ENCODE measurements around the gene SKAP1. TPM values are rescaled to one million over a fixed set of nuclear protein-coding genes. Genes with fewer than 3 reads are reported as not detected.
"Not testable (repeated sequence)": the region's sequence is repeated elsewhere in the genome, so short reads cannot be mapped to it uniquely, and the experiment has no call there.

SKAP1 gene
- polyA plus RNA-seq, 2 donors = 1.1 to 2.6 TPM

- Histone ChIP-seq H3K9me3 (ENCODE audit: control insufficient read depth in 2 of 2, insufficient read depth in 1 of 2, low read depth in 1 of 2, low read length in 1 of 2) (no peaks in the 10 kb centered on the region), H3K4me3 (ENCODE audit: low read depth in 1 of 2, low read length in 2 of 2) (no peak overlapping the region), H3K27ac (ENCODE audit: low read depth in 2 of 2, low read length in 1 of 2) (no peak overlapping the region), H3K27me3 (ENCODE audit: control insufficient read depth in 1 of 2, insufficient read depth in 2 of 2, low read length in 2 of 2) (no peaks in the 10 kb centered on the region), H3K36me3 (ENCODE audit: control insufficient read depth in 2 of 2, insufficient read depth in 2 of 2, low read length in 1 of 2) (no peaks in the 10 kb centered on the region), H3K4me1 (ENCODE audit: control insufficient read depth in 2 of 2, insufficient read depth in 2 of 2, low read length in 1 of 2) (no peaks in the 10 kb centered on the region)
- WGBS, 2 donors = 56 to 58% methylated on average over 5 of the region's 5 CpGs
Observed at GRCh38 chr17:48261297-48261880, 168.6 kb downstream of the SKAP1 start.

- no peaks in the 10 kb centered on the region for H3K9me3 ChIP-seq (ENCODE audit: control insufficient read depth in 2 of 2, insufficient read depth in 1 of 2, low read depth in 1 of 2, low read length in 1 of 2)
- H3K27me3 ChIP-seq (ENCODE audit: control insufficient read depth in 1 of 2, insufficient read depth in 2 of 2, low read length in 2 of 2) = no peaks in the 10 kb centered on the region
- 49 to 52% methylated on average over 3 of the region's 3 CpGs for WGBS, 2 donors
- no peak overlapping the region for H3K4me3 ChIP-seq (ENCODE audit: low read depth in 1 of 2, low read length in 2 of 2)
- H3K4me1 ChIP-seq (ENCODE audit: control insufficient read depth in 2 of 2, insufficient read depth in 2 of 2, low read length in 1 of 2) = no peaks in the 10 kb centered on the region
- no peak overlapping the region for H3K27ac ChIP-seq (ENCODE audit: low read depth in 2 of 2, low read length in 1 of 2)
- no peaks in the 10 kb centered on the region for H3K36me3 ChIP-seq (ENCODE audit: control insufficient read depth in 2 of 2, insufficient read depth in 2 of 2, low read length in 1 of 2)
Observed at GRCh38 chr17:48259694-48260291, 170.2 kb downstream of the SKAP1 start.

- Histone ChIP-seq H3K27ac (ENCODE audit: low read depth in 2 of 2, low read length in 1 of 2) (no peak overlapping the region), H3K27me3 (ENCODE audit: control insufficient read depth in 1 of 2, insufficient read depth in 2 of 2, low read length in 2 of 2) (no peaks in the 10 kb centered on the region), H3K4me1 (ENCODE audit: control insufficient read depth in 2 of 2, insufficient read depth in 2 of 2, low read length in 1 of 2) (no peaks in the 10 kb centered on the region), H3K4me3 (ENCODE audit: low read depth in 1 of 2, low read length in 2 of 2) (no peak overlapping the region), H3K9me3 (ENCODE audit: control insufficient read depth in 2 of 2, insufficient read depth in 1 of 2, low read depth in 1 of 2, low read length in 1 of 2) (no peaks in the 10 kb centered on the region), H3K36me3 (ENCODE audit: control insufficient read depth in 2 of 2, insufficient read depth in 2 of 2, low read length in 1 of 2) (no peaks in the 10 kb centered on the region)
- 78 to 86% methylated on average over 1 of the region's 1 CpG for WGBS, 2 donors
Observed at GRCh38 chr17:48258331-48258730, 171.7 kb downstream of the SKAP1 start.

- Histone ChIP-seq H3K27ac (ENCODE audit: low read depth in 2 of 2, low read length in 1 of 2) (no peak overlapping the region), H3K27me3 (ENCODE audit: control insufficient read depth in 1 of 2, insufficient read depth in 2 of 2, low read length in 2 of 2) (no peaks in the 10 kb centered on the region), H3K4me1 (ENCODE audit: control insufficient read depth in 2 of 2, insufficient read depth in 2 of 2, low read length in 1 of 2) (no peaks in the 10 kb centered on the region), H3K36me3 (ENCODE audit: control insufficient read depth in 2 of 2, insufficient read depth in 2 of 2, low read length in 1 of 2) (no peaks in the 10 kb centered on the region), H3K9me3 (ENCODE audit: control insufficient read depth in 2 of 2, insufficient read depth in 1 of 2, low read depth in 1 of 2, low read length in 1 of 2) (no peaks in the 10 kb centered on the region), H3K4me3 (ENCODE audit: low read depth in 1 of 2, low read length in 2 of 2) (no peak overlapping the region)
- WGBS, 2 donors = 70 to 79% methylated on average over 4 of the region's 4 CpGs
Observed at GRCh38 chr17:48255759-48256158, 174.3 kb downstream of the SKAP1 start.

- Histone ChIP-seq H3K4me3 (ENCODE audit: low read depth in 1 of 2, low read length in 2 of 2) (no peak overlapping the region), H3K27ac (ENCODE audit: low read depth in 2 of 2, low read length in 1 of 2) (no peak overlapping the region), H3K4me1 (ENCODE audit: control insufficient read depth in 2 of 2, insufficient read depth in 2 of 2, low read length in 1 of 2) (no peaks in the 10 kb centered on the region), H3K36me3 (ENCODE audit: control insufficient read depth in 2 of 2, insufficient read depth in 2 of 2, low read length in 1 of 2) (no peaks in the 10 kb centered on the region), H3K27me3 (ENCODE audit: control insufficient read depth in 1 of 2, insufficient read depth in 2 of 2, low read length in 2 of 2) (no peaks in the 10 kb centered on the region), H3K9me3 (ENCODE audit: control insufficient read depth in 2 of 2, insufficient read depth in 1 of 2, low read depth in 1 of 2, low read length in 1 of 2) (no peaks in the 10 kb centered on the region)
- WGBS, 2 donors = 46 to 47% methylated on average over 1 of the region's 1 CpG
Observed at GRCh38 chr17:48254896-48255295, 175.1 kb downstream of the SKAP1 start.

- no peak overlapping the region for H3K27ac ChIP-seq (ENCODE audit: low read depth in 2 of 2, low read length in 1 of 2)
- H3K36me3 ChIP-seq (ENCODE audit: control insufficient read depth in 2 of 2, insufficient read depth in 2 of 2, low read length in 1 of 2) = no peaks in the 10 kb centered on the region
- no peaks in the 10 kb centered on the region for H3K27me3 ChIP-seq (ENCODE audit: control insufficient read depth in 1 of 2, insufficient read depth in 2 of 2, low read length in 2 of 2)
- no peaks in the 10 kb centered on the region for H3K9me3 ChIP-seq (ENCODE audit: control insufficient read depth in 2 of 2, insufficient read depth in 1 of 2, low read depth in 1 of 2, low read length in 1 of 2)
- no peak overlapping the region for H3K4me3 ChIP-seq (ENCODE audit: low read depth in 1 of 2, low read length in 2 of 2)
- WGBS, 2 donors = 64 to 74% methylated on average over 2 of the region's 2 CpGs
- H3K4me1 ChIP-seq (ENCODE audit: control insufficient read depth in 2 of 2, insufficient read depth in 2 of 2, low read length in 1 of 2) = no peaks in the 10 kb centered on the region
Observed at GRCh38 chr17:48253975-48254374, 176.0 kb downstream of the SKAP1 start.

- 79 to 85% methylated on average over 3 of the region's 3 CpGs for WGBS, 2 donors
- no peak overlapping the region for H3K4me3 ChIP-seq (ENCODE audit: low read depth in 1 of 2, low read length in 2 of 2)
- no peaks in the 10 kb centered on the region for H3K9me3 ChIP-seq (ENCODE audit: control insufficient read depth in 2 of 2, insufficient read depth in 1 of 2, low read depth in 1 of 2, low read length in 1 of 2)
- H3K27me3 ChIP-seq (ENCODE audit: control insufficient read depth in 1 of 2, insufficient read depth in 2 of 2, low read length in 2 of 2) = no peaks in the 10 kb centered on the region
- H3K4me1 ChIP-seq (ENCODE audit: control insufficient read depth in 2 of 2, insufficient read depth in 2 of 2, low read length in 1 of 2) = no peaks in the 10 kb centered on the region
- no peaks in the 10 kb centered on the region for H3K36me3 ChIP-seq (ENCODE audit: control insufficient read depth in 2 of 2, insufficient read depth in 2 of 2, low read length in 1 of 2)
- no peak overlapping the region for H3K27ac ChIP-seq (ENCODE audit: low read depth in 2 of 2, low read length in 1 of 2)
Observed at GRCh38 chr17:48251950-48252349, 178.1 kb downstream of the SKAP1 start.

- 74 to 76% methylated on average over 8 of the region's 8 CpGs for WGBS, 2 donors
- Histone ChIP-seq H3K4me3 (ENCODE audit: low read depth in 1 of 2, low read length in 2 of 2) (no peak overlapping the region), H3K4me1 (ENCODE audit: control insufficient read depth in 2 of 2, insufficient read depth in 2 of 2, low read length in 1 of 2) (no peaks in the 10 kb centered on the region), H3K27ac (ENCODE audit: low read depth in 2 of 2, low read length in 1 of 2) (no peak overlapping the region), H3K27me3 (ENCODE audit: control insufficient read depth in 1 of 2, insufficient read depth in 2 of 2, low read length in 2 of 2) (no peaks in the 10 kb centered on the region), H3K9me3 (ENCODE audit: control insufficient read depth in 2 of 2, insufficient read depth in 1 of 2, low read depth in 1 of 2, low read length in 1 of 2) (no peaks in the 10 kb centered on the region), H3K36me3 (ENCODE audit: control insufficient read depth in 2 of 2, insufficient read depth in 2 of 2, low read length in 1 of 2) (no peaks in the 10 kb centered on the region)
Observed at GRCh38 chr17:48250949-48251348, 179.1 kb downstream of the SKAP1 start.

- H3K27me3 ChIP-seq (ENCODE audit: control insufficient read depth in 1 of 2, insufficient read depth in 2 of 2, low read length in 2 of 2); H3K4me3 ChIP-seq (ENCODE audit: low read depth in 1 of 2, low read length in 2 of 2); H3K36me3 ChIP-seq (ENCODE audit: control insufficient read depth in 2 of 2, insufficient read depth in 2 of 2, low read length in 1 of 2); H3K4me1 ChIP-seq (ENCODE audit: control insufficient read depth in 2 of 2, insufficient read depth in 2 of 2, low read length in 1 of 2); H3K27ac ChIP-seq (ENCODE audit: low read depth in 2 of 2, low read length in 1 of 2); H3K9me3 ChIP-seq (ENCODE audit: control insufficient read depth in 2 of 2, insufficient read depth in 1 of 2, low read depth in 1 of 2, low read length in 1 of 2): not testable (repeated sequence)
- 85 to 96% methylated on average over 5 of the region's 5 CpGs for WGBS, 2 donors
Observed at GRCh38 chr17:48250059-48250458, 180.0 kb downstream of the SKAP1 start.

GRCh38 chr17:48247603-48248002 lies 182.4 kb downstream of the SKAP1 start:
- 85 to 86% methylated on average over 3 of the region's 3 CpGs for WGBS, 2 donors
- Histone ChIP-seq H3K36me3 (ENCODE audit: control insufficient read depth in 2 of 2, insufficient read depth in 2 of 2, low read length in 1 of 2) (no peaks in the 10 kb centered on the region), H3K4me1 (ENCODE audit: control insufficient read depth in 2 of 2, insufficient read depth in 2 of 2, low read length in 1 of 2) (no peaks in the 10 kb centered on the region), H3K4me3 (ENCODE audit: low read depth in 1 of 2, low read length in 2 of 2) (no peak overlapping the region), H3K27ac (ENCODE audit: low read depth in 2 of 2, low read length in 1 of 2) (no peak overlapping the region), H3K27me3 (ENCODE audit: control insufficient read depth in 1 of 2, insufficient read depth in 2 of 2, low read length in 2 of 2) (no peaks in the 10 kb centered on the region), H3K9me3 (ENCODE audit: control insufficient read depth in 2 of 2, insufficient read depth in 1 of 2, low read depth in 1 of 2, low read length in 1 of 2) (no peaks in the 10 kb centered on the region)
